Liver (tissue), 9 donors: ENCODE results near the gene MESD. TPM values are rescaled to one million over a fixed set of nuclear protein-coding genes. Genes with fewer than 3 reads are reported as not detected.

Source experiments
- DNase-seq: peaks from one replicate; pipeline ENCODE4 v3.0.0-alpha.2; 2017; ENCODE audit warnings: low spot score
- H3K27ac ChIP-seq, 2 donors: one replicate each; pipeline ENCODE4 v1.7.0; 2013; ENCODE audit warnings: inconsistent platforms in 2 of 2, low read length in 2 of 2, control low read depth in 1 of 2, low read depth in 1 of 2, mild to moderate bottlenecking in 1 of 2
- H3K27me3 ChIP-seq, 4 donors: one replicate each; pipeline versions ENCODE4 v1.6.1 to v1.7.0; 2013; ENCODE audit warnings: low read length in 3 of 4, inconsistent platforms in 1 of 4, mild to moderate bottlenecking in 1 of 4, moderate library complexity in 1 of 4; ENCODE audit not compliant: control insufficient read depth in 4 of 4, insufficient read depth in 4 of 4
- H3K36me3 ChIP-seq, 4 donors: one replicate each; pipeline versions ENCODE4 v1.6.1 to v1.7.0; 2013; ENCODE audit warnings: low read length in 3 of 4, mild to moderate bottlenecking in 3 of 4, low read depth in 1 of 4, moderate library complexity in 1 of 4; ENCODE audit not compliant: control insufficient read depth in 4 of 4, insufficient read depth in 3 of 4
- H3K4me1 ChIP-seq, 4 donors: one replicate each; pipeline versions ENCODE4 v1.6.1 to v1.7.0; 2013; ENCODE audit warnings: low read length in 3 of 4, mild to moderate bottlenecking in 3 of 4, moderate library complexity in 1 of 4; ENCODE audit not compliant: control insufficient read depth in 4 of 4, insufficient read depth in 4 of 4
- H3K4me3 ChIP-seq, 3 donors: one replicate each; pipeline versions ENCODE4 v1.6.1 to v1.7.0; 2013; ENCODE audit warnings: low read length in 3 of 3, control low read depth in 1 of 3, low read depth in 1 of 3, mild to moderate bottlenecking in 1 of 3
- H3K9ac ChIP-seq, 2 donors: one replicate each; pipeline ENCODE4 v1.7.0; 2013; ENCODE audit warnings: low read length in 2 of 2, mild to moderate bottlenecking in 2 of 2, moderate library complexity in 2 of 2, control low read depth in 1 of 2, low read depth in 1 of 2
- H3K9me3 ChIP-seq, 4 donors: one replicate each; pipeline versions ENCODE4 v1.6.1 to v1.7.0; 2013; ENCODE audit warnings: low read length in 3 of 4; ENCODE audit not compliant: control insufficient read depth in 4 of 4
- EGR1 ChIP-seq, 2 donors: IDR thresholded peaks; 2 replicates each; pipeline ENCODE4 v1.6.1; 2016 to 2018; ENCODE audit warnings: antibody characterized with exemption in 2 of 2, low read depth in 2 of 2
- FOXA1 ChIP-seq: IDR thresholded peaks from 2 replicates; pipeline ENCODE4 v1.6.1; 2016; ENCODE audit warnings: antibody characterized with exemption
- FOXA2 ChIP-seq: IDR thresholded peaks from 2 replicates; pipeline ENCODE4 v1.6.1; 2016; ENCODE audit warnings: antibody characterized with exemption
- GABPA ChIP-seq, 2 donors: IDR thresholded peaks in 1 of 2; conservative IDR thresholded peaks in 1 of 2; 2 replicates each; pipeline ENCODE4 v1.6.1; 2016; ENCODE audit warnings: antibody characterized with exemption in 2 of 2, mild to moderate bottlenecking in 1 of 2, moderate library complexity in 1 of 2
- HNF4G ChIP-seq: IDR thresholded peaks from 2 replicates; pipeline ENCODE4 v1.6.1; 2016; ENCODE audit warnings: antibody characterized with exemption
- MAX ChIP-seq: IDR thresholded peaks from 2 replicates; pipeline ENCODE4 v1.6.1; 2016; ENCODE audit warnings: antibody characterized with exemption
- NR2F2 ChIP-seq: IDR thresholded peaks from 2 replicates; pipeline ENCODE4 v1.6.1; 2016; ENCODE audit warnings: antibody characterized with exemption
- RAD21 ChIP-seq, 2 donors: IDR thresholded peaks; 2 replicates each; pipeline ENCODE4 v1.6.1; 2016; ENCODE audit warnings: antibody characterized with exemption in 2 of 2, mild to moderate bottlenecking in 2 of 2
- TAF1 ChIP-seq: conservative IDR thresholded peaks from 2 replicates; pipeline ENCODE4 v1.6.1; 2016; ENCODE audit warnings: antibody characterized with exemption, mild to moderate bottlenecking
- YY1 ChIP-seq: IDR thresholded peaks from 2 replicates; pipeline ENCODE4 v1.6.1; 2016; ENCODE audit warnings: antibody characterized with exemption, mild to moderate bottlenecking
- WGBS: extraction: QIAGEN DNeasy Blood & Tissue Kit; methylation state at CpG from one replicate; pipeline ENCODE4 v1.1.7; 2013; 5-methylcytosine and 5-hydroxymethylcytosine counted together
- polyA plus RNA-seq, 2 donors: library from polyadenylated mRNA; stranded (reverse) in 1 of 2; unstranded in 1 of 2; fragments of 200-250 nt in 1 of 2; fragments of >200 nt in 1 of 2; fragmentation: Nextera tagmentation in 1 of 2; extraction: Ambion mirVana in 1 of 2; gene quantifications; one replicate each; pipeline versions ENCODE4 v1.2.1 to v1.2.3, GENCODE V29; 2013 to 2015
- total RNA-seq, 2 donors: library from RNA; depleted of rRNA; stranded (reverse); fragments of >200 nt; gene quantifications; one replicate each; pipeline ENCODE4 v1.2.3, GENCODE V29; 2014
- TF ChIP-seq, protein P1 (sequence below): IDR thresholded peaks from 2 replicates; pipeline ENCODE4 v1.6.1; 2016; ENCODE audit warnings: antibody characterized with exemption, mild to moderate bottlenecking
- TF ChIP-seq, protein P2 (sequence below): fragments of 150-350 bp; IDR thresholded peaks from 2 replicates; pipeline ENCODE4 v1.5.1; 2017; ENCODE audit warnings: improper control_type of control experiment, low read depth, low read length; ENCODE audit not compliant: missing input control
- TF ChIP-seq, protein P3 (sequence below): IDR thresholded peaks from 2 replicates; pipeline ENCODE4 v1.6.1; 2016; ENCODE audit warnings: antibody characterized with exemption
- donor health status: healthy.
- donor health status: healthy.
- donor health status: healthy.
- donor health status: healthy.
- donor health status: healthy.

The MESD gene
- total and polyA plus RNA-seq, 4 donors = 15.3 to 24.0 (median 17.0) TPM

DNA sequence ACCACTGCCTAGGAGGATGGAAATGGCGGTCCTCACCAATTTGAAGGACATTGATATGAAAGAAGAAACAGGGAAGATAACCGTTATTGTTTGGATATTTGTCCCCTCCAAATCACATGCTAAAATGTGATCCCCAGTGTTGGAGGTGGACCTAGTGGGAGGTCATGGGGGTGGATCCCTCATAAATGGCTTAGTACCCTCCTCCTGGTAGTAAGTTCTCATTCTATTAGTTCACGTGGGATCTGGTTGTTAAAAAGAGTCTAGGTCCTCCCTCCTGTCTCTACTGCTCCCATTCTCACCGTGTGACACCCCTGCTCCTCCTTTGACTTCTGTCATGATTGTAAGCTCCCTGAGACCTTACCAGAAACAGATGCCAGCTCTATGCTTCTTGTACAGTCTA lies 41.6 kb upstream of the MESD start:
- H3K4me3 ChIP-seq = no peak overlapping the region
- H3K27ac ChIP-seq = no peak overlapping the region
- TF ChIP-seq FOXA2 (no peak), RAD21 (IDR thresholded peaks at IDR 0.05) (no peak), FOXA1 (no peak), TAF1 (no peak), EGR1 (IDR thresholded peaks at IDR 0.05; ENCODE audit: low read depth in 2 of 2) (no peak), GABPA (IDR thresholded peaks at IDR 0.05 in 1 of 2, conservative IDR thresholded peaks at IDR 0.05 in 1 of 2) (no peak), YY1 (no peak), NR2F2 (no peak), HNF4G (no peak), MAX (no peak)
- TF ChIP-seq, protein P1, sequence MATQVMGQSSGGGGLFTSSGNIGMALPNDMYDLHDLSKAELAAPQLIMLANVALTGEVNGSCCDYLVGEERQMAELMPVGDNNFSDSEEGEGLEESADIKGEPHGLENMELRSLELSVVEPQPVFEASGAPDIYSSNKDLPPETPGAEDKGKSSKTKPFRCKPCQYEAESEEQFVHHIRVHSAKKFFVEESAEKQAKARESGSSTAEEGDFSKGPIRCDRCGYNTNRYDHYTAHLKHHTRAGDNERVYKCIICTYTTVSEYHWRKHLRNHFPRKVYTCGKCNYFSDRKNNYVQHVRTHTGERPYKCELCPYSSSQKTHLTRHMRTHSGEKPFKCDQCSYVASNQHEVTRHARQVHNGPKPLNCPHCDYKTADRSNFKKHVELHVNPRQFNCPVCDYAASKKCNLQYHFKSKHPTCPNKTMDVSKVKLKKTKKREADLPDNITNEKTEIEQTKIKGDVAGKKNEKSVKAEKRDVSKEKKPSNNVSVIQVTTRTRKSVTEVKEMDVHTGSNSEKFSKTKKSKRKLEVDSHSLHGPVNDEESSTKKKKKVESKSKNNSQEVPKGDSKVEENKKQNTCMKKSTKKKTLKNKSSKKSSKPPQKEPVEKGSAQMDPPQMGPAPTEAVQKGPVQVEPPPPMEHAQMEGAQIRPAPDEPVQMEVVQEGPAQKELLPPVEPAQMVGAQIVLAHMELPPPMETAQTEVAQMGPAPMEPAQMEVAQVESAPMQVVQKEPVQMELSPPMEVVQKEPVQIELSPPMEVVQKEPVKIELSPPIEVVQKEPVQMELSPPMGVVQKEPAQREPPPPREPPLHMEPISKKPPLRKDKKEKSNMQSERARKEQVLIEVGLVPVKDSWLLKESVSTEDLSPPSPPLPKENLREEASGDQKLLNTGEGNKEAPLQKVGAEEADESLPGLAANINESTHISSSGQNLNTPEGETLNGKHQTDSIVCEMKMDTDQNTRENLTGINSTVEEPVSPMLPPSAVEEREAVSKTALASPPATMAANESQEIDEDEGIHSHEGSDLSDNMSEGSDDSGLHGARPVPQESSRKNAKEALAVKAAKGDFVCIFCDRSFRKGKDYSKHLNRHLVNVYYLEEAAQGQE = no peak
- TF ChIP-seq, protein P2, sequence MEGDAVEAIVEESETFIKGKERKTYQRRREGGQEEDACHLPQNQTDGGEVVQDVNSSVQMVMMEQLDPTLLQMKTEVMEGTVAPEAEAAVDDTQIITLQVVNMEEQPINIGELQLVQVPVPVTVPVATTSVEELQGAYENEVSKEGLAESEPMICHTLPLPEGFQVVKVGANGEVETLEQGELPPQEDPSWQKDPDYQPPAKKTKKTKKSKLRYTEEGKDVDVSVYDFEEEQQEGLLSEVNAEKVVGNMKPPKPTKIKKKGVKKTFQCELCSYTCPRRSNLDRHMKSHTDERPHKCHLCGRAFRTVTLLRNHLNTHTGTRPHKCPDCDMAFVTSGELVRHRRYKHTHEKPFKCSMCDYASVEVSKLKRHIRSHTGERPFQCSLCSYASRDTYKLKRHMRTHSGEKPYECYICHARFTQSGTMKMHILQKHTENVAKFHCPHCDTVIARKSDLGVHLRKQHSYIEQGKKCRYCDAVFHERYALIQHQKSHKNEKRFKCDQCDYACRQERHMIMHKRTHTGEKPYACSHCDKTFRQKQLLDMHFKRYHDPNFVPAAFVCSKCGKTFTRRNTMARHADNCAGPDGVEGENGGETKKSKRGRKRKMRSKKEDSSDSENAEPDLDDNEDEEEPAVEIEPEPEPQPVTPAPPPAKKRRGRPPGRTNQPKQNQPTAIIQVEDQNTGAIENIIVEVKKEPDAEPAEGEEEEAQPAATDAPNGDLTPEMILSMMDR = no peak
- TF ChIP-seq, protein P3, sequence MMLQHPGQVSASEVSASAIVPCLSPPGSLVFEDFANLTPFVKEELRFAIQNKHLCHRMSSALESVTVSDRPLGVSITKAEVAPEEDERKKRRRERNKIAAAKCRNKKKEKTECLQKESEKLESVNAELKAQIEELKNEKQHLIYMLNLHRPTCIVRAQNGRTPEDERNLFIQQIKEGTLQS = no peak
- DNase-seq = no peak
- WGBS = 73% methylated on average over 4 of the region's 4 CpGs
- no peaks in the 10 kb centered on the region for H3K36me3 ChIP-seq
- no peaks in the 10 kb centered on the region for H3K9me3 ChIP-seq
- peaks cover 0 to 26% (median 21%) of the 10 kb centered on the region in 4 donors for H3K4me1 ChIP-seq
- H3K27me3 ChIP-seq = no peaks in the 10 kb centered on the region
- H3K9ac ChIP-seq = no peak overlapping the region

DNA sequence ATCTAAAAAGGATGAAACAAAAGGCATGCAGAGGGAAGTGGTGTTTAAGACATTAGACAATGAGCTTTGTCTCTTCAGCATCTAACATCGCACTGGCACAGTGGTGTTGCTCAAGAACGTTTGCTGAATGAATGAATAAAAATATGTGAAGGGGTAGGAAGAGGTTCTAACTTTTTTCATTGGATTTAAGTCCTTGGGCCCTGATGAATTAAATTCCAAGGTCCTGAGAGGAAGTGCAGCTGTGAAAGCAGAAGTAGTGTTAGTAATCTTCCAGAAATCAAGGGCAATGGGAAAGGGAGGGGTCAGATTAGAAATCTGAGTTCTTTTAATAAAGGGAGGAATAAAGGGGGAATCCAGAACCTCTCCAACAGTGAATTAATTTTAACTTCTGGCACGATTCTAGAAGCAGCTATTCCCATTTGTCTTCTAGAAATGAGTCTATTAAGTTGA lies 40.7 kb upstream of the MESD start:
- Histone ChIP-seq H3K9ac (no peak overlapping the region), H3K4me3 (no peak overlapping the region), H3K36me3 (no peaks in the 10 kb centered on the region), H3K4me1 (peaks cover 0 to 25% (median 17%) of the 10 kb centered on the region in 4 donors), H3K27ac (no peak overlapping the region), H3K9me3 (no peaks in the 10 kb centered on the region), H3K27me3 (no peaks in the 10 kb centered on the region)
- WGBS = 76% methylated on average over 3 of the region's 3 CpGs
- peak; percentile 35 for TF ChIP-seq MAX
- TF ChIP-seq FOXA1 = no peak
- peak in 1 of 2 donors; percentile 29 for TF ChIP-seq EGR1 (IDR thresholded peaks at IDR 0.05; ENCODE audit: low read depth in 2 of 2)
- no peak for TF ChIP-seq FOXA2
- TF ChIP-seq HNF4G = no peak
- no peak for TF ChIP-seq NR2F2
- TF ChIP-seq, protein P2 = no peak
- TF ChIP-seq, protein P3 = no peak
- no peak for TF ChIP-seq GABPA (IDR thresholded peaks at IDR 0.05 in 1 of 2, conservative IDR thresholded peaks at IDR 0.05 in 1 of 2)
- TF ChIP-seq, protein P1 = no peak
- no peak for DNase-seq
